RWPE1 (cell line): ENCODE data around the gene TOMM20.

Experiments used
- CTCF ChIA-PET: fragments of 350-600 bp; sonication (Branson Sonifier 250); formaldehyde crosslinking; extraction: SDS; loops from one replicate; lab custom pipeline; 2021; lab: Yijun Ruan, JAX
- POLR2A ChIA-PET: fragments of 400-600 bp; formaldehyde crosslinking; extraction: SDS; loops from one replicate; lab custom pipeline; 2020; ENCODE audit warnings: antibody characterized with exemption; ENCODE audit not compliant: low non-redundant PET; lab: Yijun Ruan, JAX
- DNase-seq: peaks from one replicate; pipeline ENCODE4 v3.0.0; 2012; ENCODE audit warnings: low spot score
- H3K27ac ChIP-seq: fragments of 450-650 bp; 2 replicates; pipeline ENCODE4 v1.5.1; 2017
- CTCF ChIP-seq: fragments of 450-650 bp; conservative IDR thresholded peaks from 2 replicates; pipeline ENCODE4 v1.5.1; 2017; ENCODE audit warnings: low read depth, mild to moderate bottlenecking

The TOMM20 gene

GRCh38 chr1:235156265-235156664 lies 27.6 kb upstream of the TOMM20 start:
- H3K27ac ChIP-seq = no peak overlapping the region
- CTCF ChIA-PET = interaction anchor here (0.6 kb wide), 1 partner anchor 20 kb away, joined by 3 read pairs; no protein-coding TSS in a partner anchor
- no peak for DNase-seq
- POLR2A ChIA-PET = no interaction called here
- TF ChIP-seq CTCF = no peak

GRCh38 chr1:235152235-235152634 lies 23.6 kb upstream of the TOMM20 start:
- H3K27ac ChIP-seq = no peak overlapping the region
- ChIA-PET CTCF (no interaction called here), POLR2A (no interaction called here)
- TF ChIP-seq CTCF = no peak
- no peak for DNase-seq

DNA sequence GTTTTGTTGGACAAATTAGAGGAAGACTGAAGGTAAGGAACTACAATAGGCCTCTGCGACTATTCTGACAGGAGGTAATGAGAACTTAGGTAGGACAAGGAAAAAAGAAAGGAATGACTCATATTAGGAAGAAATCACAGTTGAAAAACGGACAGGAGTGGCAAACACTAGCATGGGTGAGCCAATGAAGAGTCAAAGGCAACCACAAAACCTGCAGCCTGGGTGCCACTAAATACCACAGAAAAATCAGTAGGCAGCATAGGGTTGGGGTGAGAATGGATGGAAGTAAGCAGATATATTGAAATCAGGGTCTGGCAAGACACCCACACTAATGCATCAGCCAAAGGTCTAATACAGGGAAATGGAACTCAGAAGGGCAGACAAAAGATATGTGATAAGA lies 22.4 kb upstream of the TOMM20 start:
- POLR2A ChIA-PET = no interaction called here
- CTCF ChIA-PET = interaction anchor here (0.9 kb wide), 1 partner anchor 14 kb away, joined by 4 read pairs; no protein-coding TSS in a partner anchor
- TF ChIP-seq CTCF = no peak
- no peak overlapping the region for H3K27ac ChIP-seq
- DNase-seq = no peak

GRCh38 chr1:235149824-235150223 lies 21.2 kb upstream of the TOMM20 start:
- TF ChIP-seq CTCF = no peak
- ChIA-PET CTCF (no interaction called here), POLR2A (no interaction called here)
- no peak overlapping the region for H3K27ac ChIP-seq
- no peak for DNase-seq

GRCh38 chr1:235147269-235147668 lies 18.6 kb upstream of the TOMM20 start:
- TF ChIP-seq CTCF = no peak
- no peak for DNase-seq
- POLR2A ChIA-PET = no interaction called here
- CTCF ChIA-PET = no interaction called here
- H3K27ac ChIP-seq = no peak overlapping the region

DNA sequence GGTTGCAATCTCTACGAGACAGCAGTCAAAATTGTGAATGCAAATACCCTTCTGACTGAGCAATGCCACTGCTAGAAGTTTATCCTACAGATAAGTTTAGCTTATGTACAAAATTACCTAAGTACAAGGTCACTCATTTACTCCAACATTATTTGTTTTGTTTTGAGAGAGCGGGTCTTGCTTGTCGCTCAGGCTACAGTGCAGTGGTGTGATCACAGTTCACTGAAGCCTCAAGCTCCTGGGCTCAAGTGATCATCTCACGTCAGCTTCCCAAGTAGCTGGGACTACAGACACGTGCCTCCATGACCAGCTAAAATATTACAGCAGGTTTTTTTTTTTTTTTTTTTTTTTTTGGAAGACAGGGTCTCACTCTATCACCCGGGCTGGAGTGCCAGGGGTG lies 17.0 kb upstream of the TOMM20 start:
- DNase-seq = no peak
- POLR2A ChIA-PET = interaction anchor here (0.6 kb wide), 1 partner anchor 11 kb away, joined by 4 read pairs; no protein-coding TSS in a partner anchor
- TF ChIP-seq CTCF = no peak
- CTCF ChIA-PET = no interaction called here
- no peak overlapping the region for H3K27ac ChIP-seq
